HL-60/S4 (cell line): ENCODE data around the gene ATP11A.

Source experiments
- in situ Hi-C: fragments of 300-500 bp; cut with MboI; formaldehyde crosslinking; loops from 2 replicates; pipeline ENCODE4 v1.14.3; 2022; ENCODE audit warnings: low sequenced_read_pairs

Gene ATP11A

DNA sequence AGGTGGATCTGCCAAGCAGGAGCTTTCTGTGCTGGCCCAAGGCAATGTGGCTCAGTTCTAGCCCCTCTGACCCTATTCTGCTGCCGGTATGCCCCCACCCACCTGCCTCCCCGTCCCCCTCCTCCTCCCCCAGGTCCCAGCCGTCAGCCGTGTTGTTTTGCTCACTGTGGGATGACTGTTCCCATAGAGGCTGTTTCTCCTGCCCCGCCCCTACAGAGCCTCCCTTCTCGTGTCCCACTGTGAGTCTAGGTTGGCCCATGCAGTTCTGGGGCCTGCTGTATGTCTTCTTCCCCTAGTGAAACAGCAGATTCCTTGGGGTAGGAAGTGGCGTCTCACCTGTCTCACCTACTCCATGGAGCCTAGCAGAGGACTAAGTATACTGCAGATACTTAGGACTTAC lies 48.8 kb downstream of the ATP11A start:
- in situ Hi-C loops, result no loop called here

DNA sequence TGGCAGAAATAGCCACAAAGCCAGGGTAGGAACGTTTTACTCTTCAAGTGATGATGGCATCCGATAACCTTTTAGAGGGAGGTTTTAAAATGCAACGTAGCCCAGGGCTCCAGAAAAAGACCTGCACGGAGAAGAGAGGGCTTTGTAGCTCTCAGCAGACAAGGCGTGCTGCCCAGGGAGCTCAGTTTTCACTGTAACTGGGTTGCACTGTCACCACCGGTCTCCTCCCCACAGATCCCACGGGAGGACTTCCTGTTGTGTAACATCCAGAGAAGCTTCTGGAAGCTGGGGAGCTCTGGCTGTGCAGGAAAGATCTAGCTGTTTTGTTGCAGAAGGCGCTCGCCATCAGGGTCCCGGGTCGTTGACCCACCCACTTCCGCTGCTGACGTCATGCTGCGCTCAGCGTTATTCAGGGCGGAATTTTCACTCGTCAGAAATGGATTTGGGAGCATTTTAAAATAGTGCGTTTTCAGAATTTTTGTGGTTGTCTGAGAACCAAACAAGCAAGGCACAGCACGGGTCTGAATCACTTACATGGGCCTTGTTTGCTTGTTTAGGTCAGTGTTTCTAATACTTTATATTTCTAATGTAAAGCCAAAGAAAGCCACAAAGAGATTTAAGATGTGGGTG lies 50.8 kb downstream of the ATP11A start:
- in situ Hi-C loops, result no loop called here

DNA sequence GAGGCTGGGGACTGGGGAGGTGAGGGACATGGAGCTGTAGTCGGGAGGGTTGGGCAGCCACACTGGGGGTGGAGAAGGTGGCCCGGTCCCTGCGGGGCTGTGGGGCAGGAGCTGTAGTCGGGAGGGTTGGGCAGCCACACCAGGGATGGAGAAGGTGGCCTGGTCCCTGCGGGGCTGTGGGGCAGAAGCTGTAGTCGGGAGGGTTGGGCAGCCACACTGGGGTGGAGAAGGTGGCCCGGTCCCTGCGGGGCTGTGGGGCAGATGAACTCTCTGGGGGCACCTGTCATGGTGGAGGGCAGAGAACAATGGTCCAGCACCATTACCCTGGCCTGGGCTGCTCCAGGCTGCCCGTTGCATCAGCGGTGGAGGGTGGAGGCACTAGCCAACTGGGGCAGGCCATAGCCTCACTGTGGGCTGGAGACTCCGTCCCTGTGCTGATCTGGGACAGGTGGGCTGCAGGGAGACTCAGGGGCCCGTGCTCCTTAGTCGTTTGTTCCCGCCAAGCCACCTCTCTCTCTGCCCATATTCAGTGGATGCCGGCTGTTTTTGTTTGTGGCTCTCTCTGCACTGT lies 51.4 kb downstream of the ATP11A start:
- in situ Hi-C loops, result no loop called here

DNA sequence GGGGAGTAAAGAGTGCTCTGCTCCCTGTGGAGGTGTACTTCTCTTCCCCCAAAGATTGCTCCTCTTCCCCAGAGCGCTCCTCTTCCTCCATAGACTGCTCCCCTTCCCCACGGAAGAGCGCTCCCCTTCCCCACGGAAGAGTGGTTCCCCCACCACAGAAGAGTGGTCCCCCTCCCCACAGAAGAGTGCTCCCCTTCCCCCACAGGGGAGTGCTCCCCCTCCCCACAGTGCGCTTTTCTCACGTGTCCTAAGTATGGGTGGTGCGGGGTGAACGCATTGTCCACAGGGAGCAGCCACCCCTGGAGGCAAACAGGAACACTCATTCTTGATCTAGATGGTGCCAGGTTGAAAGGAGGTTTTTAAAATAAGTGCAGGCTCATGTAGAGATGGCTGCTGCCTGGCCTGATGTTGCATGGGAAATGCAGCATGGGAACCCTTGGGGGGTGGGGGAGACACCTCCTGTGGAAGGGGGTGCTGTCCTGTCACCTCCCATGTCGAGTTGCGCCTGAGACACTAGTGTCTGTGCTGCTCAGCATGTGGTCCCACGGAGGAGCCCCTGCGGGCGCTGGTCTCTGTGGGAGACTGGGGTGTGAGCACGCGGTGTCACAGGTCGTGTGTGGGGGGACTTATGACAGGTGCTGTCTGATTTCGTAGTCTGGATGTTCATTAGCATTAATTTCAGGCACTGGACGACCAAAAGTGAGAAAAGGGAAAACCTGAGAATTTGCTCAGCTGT lies 52.2 kb downstream of the ATP11A start:
- in situ Hi-C loops, result no loop called here

DNA sequence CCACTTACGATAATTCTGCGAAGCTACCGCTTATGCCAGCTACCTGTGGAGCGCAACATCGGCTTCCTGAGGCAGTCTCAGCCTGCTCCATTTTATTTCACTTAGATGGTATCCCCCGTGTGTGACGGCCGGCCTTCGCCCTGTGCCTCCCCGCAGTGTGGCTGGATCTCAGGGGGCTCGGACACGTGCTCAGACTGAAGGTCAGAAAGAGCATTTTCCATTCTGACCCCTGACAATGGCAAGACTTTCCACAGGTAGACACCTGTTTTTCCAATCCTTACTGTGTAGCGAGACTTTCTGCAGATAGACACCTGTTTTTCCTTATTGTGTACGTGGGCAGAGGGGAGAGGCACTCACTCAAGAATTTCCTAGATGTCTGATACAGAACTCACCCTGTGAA lies 52.7 kb downstream of the ATP11A start:
- in situ Hi-C loops, result no loop called here

DNA sequence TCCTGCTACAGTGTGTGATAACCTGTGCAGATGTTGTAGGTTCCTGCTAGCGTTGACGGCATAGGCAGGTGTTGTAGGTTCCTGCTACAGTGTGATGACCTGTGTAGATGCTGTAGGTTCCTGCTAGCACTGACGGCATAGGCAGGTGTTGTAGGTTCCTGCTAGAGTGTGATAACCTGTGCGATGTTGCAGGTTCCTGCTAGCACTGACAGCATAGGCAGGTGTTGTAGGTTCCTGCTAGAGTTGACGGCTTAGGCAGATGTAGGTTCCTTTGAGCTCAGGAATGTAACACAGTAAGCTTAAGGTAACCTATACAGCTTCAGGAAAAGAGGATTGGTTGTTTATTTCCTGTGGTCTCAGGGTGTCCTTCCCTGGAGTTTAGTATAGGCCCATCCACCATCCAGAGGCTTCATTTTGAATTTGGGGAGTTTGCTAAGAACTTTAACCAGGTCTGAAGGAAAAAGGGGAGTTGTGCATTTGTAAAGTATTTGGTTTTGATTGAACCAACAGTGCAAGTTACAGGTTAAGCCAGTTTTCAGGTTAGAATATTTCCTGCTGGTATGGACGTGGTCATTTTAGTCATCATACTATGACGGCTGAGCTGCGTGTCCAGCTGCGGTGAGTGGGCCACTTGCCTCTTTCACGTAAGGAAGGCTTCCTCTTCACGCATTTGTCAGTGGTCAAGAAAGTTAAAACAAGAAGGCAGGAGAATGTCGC lies 53.8 kb downstream of the ATP11A start:
- in situ Hi-C loops, result no loop called here

DNA sequence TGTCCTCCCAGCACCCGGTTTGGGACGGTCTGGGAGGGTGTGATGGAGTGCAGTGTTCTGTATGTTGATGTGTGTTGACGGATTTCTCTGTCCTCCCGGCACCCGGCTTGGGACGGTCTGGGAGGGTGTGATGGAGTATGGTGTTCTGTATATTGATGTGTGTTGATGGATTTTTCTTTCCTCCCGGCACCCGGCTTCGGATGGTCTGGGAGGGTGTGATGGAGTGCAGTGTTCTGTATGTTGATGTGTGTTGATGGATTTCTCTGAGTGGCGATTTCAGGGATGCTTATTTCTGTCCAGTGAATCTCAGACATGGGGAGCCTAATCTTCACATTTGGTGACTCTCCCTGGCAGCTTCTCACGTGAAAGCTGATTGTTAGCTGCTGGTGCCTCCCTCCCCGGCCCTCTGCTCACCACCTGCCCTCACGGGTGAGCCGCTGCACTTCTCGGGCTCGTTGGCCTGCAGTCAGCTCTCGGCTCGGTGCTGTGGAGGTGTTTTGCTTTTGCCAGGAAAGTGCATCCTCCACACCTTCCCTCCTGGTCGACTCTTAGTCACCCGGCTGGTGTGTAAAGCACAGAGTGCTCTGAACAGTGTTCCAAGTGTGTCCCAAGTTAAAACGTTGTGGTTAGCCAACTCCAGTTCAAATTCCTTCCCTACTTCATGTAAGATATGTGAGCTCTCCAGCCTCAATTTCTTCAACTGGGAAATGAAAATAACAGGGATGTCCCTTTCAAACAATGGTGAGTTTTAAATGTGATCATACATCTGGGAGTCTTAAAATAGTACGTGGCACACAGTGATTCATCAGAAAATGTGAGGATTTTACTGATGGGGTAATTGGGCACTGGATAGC lies 54.6 kb downstream of the ATP11A start:
- in situ Hi-C loops, result no loop called here

DNA sequence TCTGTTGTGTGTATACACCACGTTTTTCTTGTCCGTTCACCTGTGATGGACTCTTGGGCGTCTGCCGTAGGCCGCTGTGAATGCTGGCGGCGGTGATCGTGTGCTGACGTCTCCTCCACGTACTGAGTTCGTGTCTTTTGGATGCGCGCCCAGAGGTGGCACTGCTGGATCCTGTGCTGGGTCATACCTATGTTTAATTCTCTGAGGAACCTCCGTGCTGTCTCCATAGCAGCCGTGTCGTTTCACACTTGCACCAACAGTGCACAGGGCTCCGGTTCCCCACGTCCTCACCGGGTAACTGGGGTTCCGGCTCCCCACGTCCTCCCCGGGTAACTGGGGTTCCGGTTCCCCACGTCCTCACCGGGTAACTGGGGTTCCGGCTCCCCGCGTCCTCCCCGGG lies 56.2 kb downstream of the ATP11A start:
- in situ Hi-C loops, result no loop called here

DNA sequence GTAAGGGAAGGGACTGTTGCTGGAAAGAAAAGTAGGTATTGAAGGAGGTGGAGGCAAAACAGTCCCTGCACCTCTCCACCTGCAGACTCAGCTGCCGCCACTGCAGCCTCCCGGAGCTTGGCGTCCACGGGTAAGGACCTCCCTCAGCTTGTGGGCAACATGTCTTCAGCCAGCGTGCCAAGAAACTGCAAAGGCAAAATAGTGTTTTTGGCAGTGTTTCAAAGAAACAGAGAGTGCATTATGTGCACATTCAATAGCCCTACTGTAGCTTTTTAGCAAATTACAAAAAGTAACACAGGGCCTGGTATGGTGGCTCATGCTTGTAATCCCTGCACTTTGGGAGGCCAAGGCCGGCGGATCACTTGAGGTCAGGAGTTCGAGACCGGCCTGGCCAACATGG lies 57.4 kb downstream of the ATP11A start:
- in situ Hi-C loops, result no loop called here

DNA sequence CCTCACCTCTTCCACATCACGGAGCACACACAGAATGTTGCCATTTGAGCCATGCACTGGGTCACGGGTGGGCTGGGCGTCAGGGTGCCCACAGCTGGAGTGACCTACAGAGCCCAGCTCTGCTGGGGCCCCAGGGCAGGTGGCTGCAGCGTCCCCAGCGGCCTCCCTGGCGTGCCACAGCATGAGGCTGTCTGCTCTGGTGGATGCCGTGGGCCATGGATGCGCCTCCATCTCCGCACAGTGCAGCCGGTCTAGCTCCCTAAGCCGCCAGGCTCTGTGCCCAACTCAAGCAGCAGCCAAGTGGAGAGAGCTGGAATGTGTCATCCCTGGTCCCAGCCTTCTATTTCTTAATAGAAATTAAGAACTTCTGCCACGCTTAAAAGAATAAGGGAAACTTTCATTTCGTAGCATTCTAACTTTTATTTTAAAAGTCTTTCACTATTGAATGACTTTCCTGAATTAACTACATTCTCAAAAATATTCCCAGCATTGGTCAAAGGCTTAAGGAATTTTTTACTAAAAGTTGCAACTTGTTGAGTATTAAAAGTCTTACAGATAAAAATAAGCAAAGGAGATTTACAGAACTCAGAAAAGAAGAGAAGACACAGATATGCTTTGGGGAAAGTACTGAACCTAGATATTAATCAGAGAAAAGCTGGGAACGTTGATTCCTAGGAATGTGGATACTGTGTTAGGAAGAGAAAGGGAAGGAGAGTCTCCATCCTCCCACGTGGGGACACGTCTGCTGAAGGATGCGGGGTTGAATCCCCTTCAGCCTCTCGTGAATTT lies 59.3 kb downstream of the ATP11A start:
- in situ Hi-C loops, result no loop called here

DNA sequence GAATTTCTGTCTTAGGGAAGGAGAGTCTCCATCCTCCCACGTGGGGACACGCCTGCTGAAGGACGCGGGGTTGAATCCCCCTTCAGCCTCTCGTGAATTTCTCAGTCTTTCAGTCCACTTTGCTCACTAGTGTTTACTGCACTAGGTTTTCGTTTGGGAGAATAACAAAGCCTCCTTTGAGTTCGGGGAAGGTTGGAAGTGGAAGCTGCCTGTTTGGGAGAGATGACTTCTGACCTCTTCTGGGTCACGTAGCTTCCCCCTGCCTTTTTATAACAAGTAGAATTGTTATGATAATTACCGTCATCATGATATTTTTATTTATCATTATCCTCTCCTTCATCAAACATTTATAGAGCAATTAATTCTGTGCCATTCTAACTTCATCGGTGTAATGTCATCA lies 60.7 kb downstream of the ATP11A start:
- in situ Hi-C loops, result no loop called here

DNA sequence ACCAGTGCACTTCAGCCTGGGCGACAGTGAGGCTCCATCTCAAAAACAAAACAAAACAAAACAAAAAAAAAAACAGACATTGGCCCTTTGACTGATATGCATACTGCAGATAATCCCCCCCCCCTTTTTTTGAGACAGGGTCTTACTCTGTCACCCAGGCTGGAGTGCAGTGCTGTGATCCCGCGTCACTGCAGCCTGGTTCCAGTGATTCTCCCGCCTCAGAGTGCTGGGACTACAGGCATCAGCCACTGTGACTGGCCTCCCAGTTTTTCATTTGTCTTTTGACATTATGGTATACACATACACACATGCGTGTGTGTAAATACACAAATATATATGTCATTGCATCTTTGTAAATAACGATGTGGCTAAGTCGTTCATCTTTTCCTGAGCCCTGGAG lies 61.8 kb downstream of the ATP11A start:
- in situ Hi-C loops, result no loop called here

DNA sequence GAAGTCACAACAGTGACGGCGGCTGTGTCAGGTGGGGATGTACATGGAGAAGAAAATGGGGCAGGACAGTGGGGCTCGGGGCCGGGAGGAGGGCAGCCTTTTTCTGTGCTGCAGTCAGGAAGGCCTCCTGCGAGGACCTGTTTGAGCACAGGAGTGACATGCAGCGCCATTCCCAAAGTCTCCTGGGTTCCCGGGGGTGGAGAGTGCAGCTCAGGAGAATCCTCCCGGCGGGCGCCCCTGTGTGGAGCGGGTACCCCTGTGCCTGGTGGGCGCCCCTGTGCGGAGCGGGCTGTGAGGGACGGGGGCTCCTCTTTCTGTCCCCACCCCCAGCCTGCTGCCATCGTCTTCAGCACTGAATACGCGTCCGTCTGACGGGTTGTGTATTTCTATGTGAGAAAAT lies 62.4 kb downstream of the ATP11A start:
- in situ Hi-C loops, result no loop called here

DNA sequence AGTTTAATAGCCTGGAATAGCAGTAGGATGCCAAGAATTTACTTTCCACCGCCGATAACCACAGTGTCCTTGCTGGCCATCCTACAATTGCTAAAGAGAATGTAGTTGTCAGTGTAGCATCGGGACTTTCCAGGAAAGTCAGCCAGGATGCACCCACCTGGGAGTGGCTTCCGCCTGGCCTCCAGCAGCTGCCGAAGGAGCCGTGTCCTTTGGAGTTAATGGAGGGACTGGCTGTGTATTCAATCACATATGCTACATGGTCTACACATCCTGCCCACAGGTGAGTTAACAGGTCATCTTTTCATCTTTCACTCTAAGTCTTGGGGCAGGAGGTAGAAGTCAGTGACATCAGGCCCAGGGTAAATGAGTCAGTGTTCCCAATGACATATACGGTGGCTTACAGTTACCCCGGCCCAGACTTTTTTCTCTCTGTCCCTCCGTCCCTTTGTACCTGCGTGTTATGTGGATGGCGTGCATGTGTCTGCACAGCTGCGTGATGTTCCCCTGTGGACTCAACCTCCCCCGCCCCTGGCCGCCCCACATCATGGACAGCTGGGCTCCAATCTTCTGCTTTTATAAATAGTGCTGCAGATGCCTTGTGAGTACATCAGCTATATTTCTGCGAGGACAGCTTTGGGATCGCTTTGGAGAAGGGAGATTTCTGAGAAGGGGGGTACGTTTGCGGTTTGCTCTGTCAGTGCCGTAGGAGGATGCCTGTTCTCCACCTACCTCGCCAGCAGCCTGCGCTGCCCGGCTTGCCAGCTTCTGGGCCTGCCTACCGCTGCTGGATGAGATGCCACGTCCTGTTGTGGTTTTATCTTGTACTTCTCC lies 63.1 kb downstream of the ATP11A start:
- in situ Hi-C loops, result no loop called here

DNA sequence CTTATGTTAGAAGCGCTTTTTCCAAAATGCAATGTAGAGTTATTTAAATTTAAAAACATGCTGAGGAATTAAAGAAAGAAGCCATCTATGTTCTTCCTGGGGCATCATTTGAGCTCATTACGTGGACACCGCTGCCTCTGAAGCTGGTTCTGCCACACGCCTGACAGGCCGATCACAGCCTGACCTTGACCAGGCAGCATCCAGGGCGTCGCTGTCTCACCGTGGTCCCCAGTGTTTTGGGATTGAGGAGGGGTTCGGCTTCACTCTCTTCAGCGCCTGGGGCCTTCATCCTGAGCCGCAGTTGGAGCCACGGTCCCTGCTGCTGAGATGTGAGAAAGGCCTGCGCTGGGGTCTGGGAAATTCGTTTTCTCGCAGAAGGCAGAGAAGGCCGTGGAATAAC lies 64.0 kb downstream of the ATP11A start:
- in situ Hi-C loops, result no loop called here

DNA sequence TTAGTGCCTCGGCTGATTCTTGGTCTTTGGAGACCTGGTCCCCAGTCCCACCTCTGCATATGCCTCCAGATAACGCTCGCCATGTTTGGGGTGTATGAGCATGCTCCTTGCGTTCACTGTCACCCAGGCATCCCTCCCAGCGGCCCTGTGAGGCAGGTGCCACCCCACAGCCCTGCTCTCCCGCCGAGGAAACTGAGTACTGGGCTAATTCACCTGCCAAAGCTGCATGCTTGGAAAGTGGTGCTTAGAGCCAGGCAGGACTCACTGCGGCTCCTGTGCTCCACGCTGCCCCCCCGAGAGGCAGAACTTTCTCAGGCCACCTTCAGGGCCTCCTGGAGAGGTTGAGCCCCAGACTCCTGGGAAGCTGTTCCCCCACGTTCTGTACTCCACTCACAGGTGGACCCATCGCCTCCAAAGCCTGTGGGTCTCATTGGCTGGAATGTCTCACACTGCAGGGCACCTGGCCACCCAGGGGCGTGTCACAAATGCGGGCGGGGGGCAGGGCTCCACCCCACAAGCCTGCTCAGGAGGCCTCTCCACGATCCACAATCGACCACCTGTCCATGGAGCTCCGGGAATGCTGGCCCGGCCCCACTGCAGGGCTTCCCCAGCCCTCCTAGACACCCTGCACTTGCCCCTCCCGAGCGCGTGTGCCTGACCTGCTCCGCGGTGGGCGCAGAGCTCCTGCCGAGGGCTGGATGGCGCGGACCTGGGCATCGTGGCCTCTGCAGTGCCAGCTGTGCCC lies 64.6 kb downstream of the ATP11A start:
- in situ Hi-C loops, result no loop called here

DNA sequence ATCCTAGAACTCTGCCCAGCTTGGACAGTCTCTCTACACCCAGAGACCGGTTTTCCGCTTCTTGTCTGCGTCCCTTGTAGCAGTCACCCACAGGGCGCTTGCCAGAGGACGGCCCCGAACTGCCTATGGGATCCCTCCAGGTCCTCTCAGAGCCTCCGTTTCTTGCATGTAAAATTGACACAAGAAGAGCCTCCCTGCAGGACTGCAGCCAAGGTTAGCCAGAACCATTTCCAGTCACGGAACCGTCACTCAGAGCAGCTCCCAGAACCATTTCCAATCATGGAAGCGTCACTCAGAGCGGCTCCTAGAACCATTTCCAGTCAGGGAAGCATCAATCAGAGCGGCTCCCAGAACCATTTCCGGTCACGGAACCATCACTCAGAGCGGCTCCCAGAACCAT lies 65.5 kb downstream of the ATP11A start:
- in situ Hi-C loops, result no loop called here

DNA sequence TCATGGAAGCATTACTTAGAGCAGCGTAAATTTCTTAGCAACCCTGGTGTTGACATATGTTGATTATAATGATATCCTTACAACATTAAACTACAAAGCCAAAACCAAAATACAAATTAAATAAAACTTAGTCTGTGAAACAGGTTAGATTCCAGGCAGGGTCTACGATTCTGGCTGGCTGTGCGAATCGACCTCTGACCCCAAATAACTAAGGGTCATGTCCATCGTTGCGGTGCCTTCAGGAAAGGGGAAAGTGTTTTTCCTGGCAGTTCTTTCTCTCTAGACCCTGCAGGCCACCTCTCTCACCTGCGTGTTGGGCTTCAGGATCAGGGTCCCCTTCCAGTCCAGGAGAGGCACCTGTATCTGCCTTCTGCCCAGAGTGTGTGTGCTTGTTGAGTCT lies 66.2 kb downstream of the ATP11A start:
- in situ Hi-C loops, result no loop called here

DNA sequence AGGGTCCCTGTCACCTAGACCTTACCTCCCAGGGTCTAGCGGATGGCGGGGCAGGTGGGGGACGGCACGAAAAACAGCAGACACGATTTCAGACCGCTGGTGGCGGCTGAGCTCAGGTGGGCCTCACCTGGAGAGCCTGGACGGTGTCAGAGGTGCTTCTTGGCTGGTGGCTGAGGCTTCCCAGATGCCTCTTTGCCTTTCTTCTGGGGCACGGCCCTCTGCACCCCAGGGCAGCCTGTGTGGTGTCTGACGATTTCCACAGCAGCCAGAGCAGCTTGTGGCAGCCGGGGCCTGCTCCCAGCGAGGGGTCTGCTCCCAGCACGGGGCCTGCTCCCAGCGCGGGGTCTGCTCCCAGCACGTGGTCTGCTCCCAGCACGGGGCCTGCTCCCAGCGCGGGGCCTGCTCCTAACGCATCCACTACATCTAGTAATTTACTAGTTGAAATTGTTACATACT lies 66.7 kb downstream of the ATP11A start:
- in situ Hi-C loops, result no loop called here
